Heart left ventricle (tissue), 13 donors: ENCODE data around the gene TMEM234.

ENCODE experiments used
- CTCF ChIP-seq, 12 donors: fragments of 200-600 bp; sonication (generic) in 4 of 12; IDR thresholded peaks; one replicate each; pipeline versions ENCODE4 v1.5.0 to v1.8.0; 2018 to 2022; ENCODE audit warnings: antibody characterized with exemption in 12 of 12, mild to moderate bottlenecking in 5 of 12
- POLR2A ChIP-seq, 2 donors: fragments of 450-650 bp; IDR thresholded peaks; one replicate each; pipeline ENCODE4 v1.6.1; 2017; ENCODE audit warnings: antibody characterized with exemption in 2 of 2, mild to moderate bottlenecking in 2 of 2, moderate library complexity in 2 of 2
- donor health status: ischemic (EF 13 %, LVEDD 7.1; RV severe dilation, severe dysfunction).
- donor health status: DM: no; HTN: yes; CAD: no.
- donor health status: DM: no; HTN: no; CAD: no.
- donor health status: ischemic (EF 25% LVEDD 6.9; RV normal size, moderate dysfunction).
- donor health status: ischemic (EF 25% LVEDD 5.7; RV mildly dilated, moderate dysfunction).
- donor health status: ischemic (EF 35%, LVEDD 5.7; RV mildly dilated, moderate dysfunction).
- donor health status: nonischemic (EF 11% LVEDD 7.7; RV severe dilation, severe dysfunction).
- donor health status: DM: yes; HTN: yes; CAD: no.
- donor health status: PGD.
- donor health status: ischemic (EF 29% LVEDD 5.4; RV normal size, mild dysfunction).
- donor health status: nonischemic (EF 23%, LVEDD 6.1; RV moderate dilation, normal function).

DNA sequence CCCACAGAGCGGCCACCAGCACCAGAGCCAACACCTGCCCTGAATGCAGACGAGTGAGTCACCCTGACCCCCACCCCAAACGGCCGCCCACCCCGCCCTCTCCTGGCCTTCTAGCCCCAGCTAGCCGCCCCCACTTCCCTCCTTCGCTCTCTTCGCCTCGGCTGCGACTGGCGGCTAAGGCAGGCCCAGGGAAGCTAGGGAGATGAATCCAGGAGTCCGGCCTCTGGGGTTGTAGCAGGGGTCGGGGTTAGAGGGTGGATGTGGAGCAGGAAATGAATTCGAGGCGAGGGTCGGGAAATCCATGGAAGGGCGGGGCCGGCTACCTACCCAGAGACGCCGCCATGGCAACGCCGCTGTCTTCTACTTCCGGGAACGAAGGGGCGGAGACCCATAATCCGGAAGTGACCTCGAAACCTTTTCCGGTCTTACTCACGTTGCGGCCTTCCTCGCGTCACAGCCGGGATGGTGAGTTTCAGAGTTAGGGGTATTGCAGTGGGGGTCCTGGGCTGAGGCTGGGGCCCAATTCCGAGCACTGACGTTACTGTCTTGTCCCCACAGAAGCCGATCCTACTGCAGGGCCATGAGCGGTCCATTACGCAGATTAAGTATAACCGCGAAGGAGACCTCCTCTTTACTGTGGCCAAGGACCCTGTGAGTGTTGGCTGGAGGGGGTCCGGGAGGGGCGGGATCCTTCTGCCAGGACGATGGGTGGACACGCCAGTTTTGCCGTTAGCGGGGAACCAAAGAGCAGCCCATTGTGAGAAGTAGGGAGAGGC lies at the start of gene TMEM234, which contains the start of gene EIF3I:
- no peak for TF ChIP-seq CTCF (IDR thresholded peaks at IDR 0.05)
- TF ChIP-seq POLR2A (IDR thresholded peaks at IDR 0.05), result peak; percentile 58 to 77
